GM12878 (cell line): ENCODE measurements around the gene PIAS1. TPM values are rescaled to one million over a fixed set of nuclear protein-coding genes. Genes with fewer than 3 reads are reported as not detected.

Experiments
- ATAC-seq: fragments of 200-7000 bp; cut with Tn5 transposase; 3 replicates; pipeline ENCODE4 v1.9.1; 2020; ENCODE audit warnings: mild to moderate bottlenecking, moderate library complexity
- BruUV-seq: library from RNA; stranded (reverse); fragments of 400-500 nt; replicated peaks from 2 replicates; lab custom pipeline; 2021; lab: Mats Ljungman, UMichigan
- CTCF ChIA-PET: fragments of 300-600 bp; sonication (Branson Sonifier 250); formaldehyde crosslinking; extraction: SDS; loops from one replicate; lab custom pipeline; 2021; ENCODE audit warnings: inconsistent platforms; lab: Yijun Ruan, JAX
- POLR2A ChIA-PET: fragments of 350-600 bp; formaldehyde crosslinking; extraction: SDS; loops from one replicate; lab custom pipeline; 2021; ENCODE audit warnings: inconsistent platforms; lab: Charles Lee
- RAD21 ChIA-PET: fragments of 300-600 bp; sonication (Branson Sonifier 250); formaldehyde crosslinking; loops from one replicate; lab custom pipeline; 2023; ENCODE audit warnings: antibody characterized with exemption; ENCODE audit not compliant: unreplicated experiment; lab: Charles Lee
- SMC1A ChIA-PET: fragments of 300-600 bp; sonication (Branson Sonifier 250); formaldehyde crosslinking; loops from one replicate; lab custom pipeline; 2023; ENCODE audit not compliant: unreplicated experiment, uncharacterized antibody; lab: Charles Lee
- DNase-seq: peaks from one replicate; pipeline ENCODE4 v3.0.0-alpha.2; 2011; ENCODE audit warnings: low read depth, low spot score
- FAIRE-seq: peaks from 3 replicates; lab custom pipeline; 2011; peaks lifted over from hg19 to GRCh38; lab: Jason Lieb, UNC
- H2AFZ ChIP-seq: 2 replicates; pipeline ENCODE4 v1.6.0; 2011; ENCODE audit warnings: low read depth, low read length, control low read depth; ENCODE audit not compliant: control insufficient read depth
- H3K27ac ChIP-seq: 2 replicates; pipeline ENCODE4 v1.5.1; 2011; ENCODE audit warnings: control low read depth; ENCODE audit not compliant: control insufficient read depth, insufficient read depth
- H3K27me3 ChIP-seq, 2 experiments: replicated peaks in 1 of 2; 2 replicates each; pipeline versions ENCODE4 v1.6.0 to v1.6.1; 2011; ENCODE audit warnings: low read length in 1 of 2; ENCODE audit not compliant: control insufficient read depth in 2 of 2, insufficient read depth in 2 of 2
- H3K36me3 ChIP-seq, 2 experiments: 2 replicates each; pipeline ENCODE4 v1.5.1; 2011; ENCODE audit warnings: low read length in 1 of 2; ENCODE audit not compliant: control insufficient read depth in 2 of 2, insufficient read depth in 2 of 2
- H3K4me1 ChIP-seq: 2 replicates; pipeline ENCODE4 v1.6.1; 2011; ENCODE audit warnings: mild to moderate bottlenecking, low read length, moderate library complexity, mixed read lengths; ENCODE audit not compliant: control insufficient read depth, insufficient read depth
- H3K4me2 ChIP-seq: 2 replicates; pipeline ENCODE4 v1.6.0; 2011; ENCODE audit warnings: control low read depth; ENCODE audit not compliant: control insufficient read depth, insufficient read depth
- H3K4me3 ChIP-seq: fragments of 200-600 bp; sonication (generic); 2 replicates; pipeline ENCODE4 v1.5.1; 2016
- H3K79me2 ChIP-seq: 2 replicates; pipeline ENCODE4 v1.6.0; 2011; ENCODE audit warnings: low read length; ENCODE audit not compliant: control insufficient read depth, insufficient read depth
- H3K9ac ChIP-seq: 2 replicates; pipeline ENCODE4 v1.8.0; 2011; ENCODE audit warnings: low read length, control low read depth, mixed read lengths; ENCODE audit not compliant: control insufficient read depth, insufficient read depth
- H3K9me3 ChIP-seq: replicated peaks from 3 replicates; pipeline ENCODE4 v1.5.1; 2011; ENCODE audit warnings: mild to moderate bottlenecking, low read length; ENCODE audit not compliant: control insufficient read depth, insufficient read depth
- H4K20me1 ChIP-seq: 2 replicates; pipeline ENCODE4 v1.6.0; 2011; ENCODE audit not compliant: control insufficient read depth, insufficient read depth
- BHLHE40 ChIP-seq, 2 experiments: fragments of 450-650 bp in 1 of 2; IDR thresholded peaks; 2 replicates each; pipeline ENCODE4 v1.6.1; 2011 to 2017; ENCODE audit warnings: low read depth in 2 of 2, borderline replicate concordance in 1 of 2, improper control_type of control experiment in 1 of 2, low read length in 1 of 2, mild to moderate bottlenecking in 1 of 2
- CBX3 ChIP-seq: fragments of 200-600 bp; sonication (generic); IDR thresholded peaks from 2 replicates; pipeline ENCODE4 v1.6.1; 2016; ENCODE audit warnings: low read depth, borderline replicate concordance
- E4F1 ChIP-seq: fragments of 450-650 bp; IDR thresholded peaks from 2 replicates; pipeline ENCODE4 v1.6.1; 2018; ENCODE audit warnings: borderline replicate concordance, mild to moderate bottlenecking; ENCODE audit not compliant: partially characterized antibody
- KAT2A ChIP-seq: conservative IDR thresholded peaks from 2 replicates; pipeline ENCODE4 v1.6.1; 2011; ENCODE audit warnings: low read depth, low read length; ENCODE audit not compliant: control insufficient read depth
- MAX ChIP-seq: IDR thresholded peaks from 2 replicates; pipeline ENCODE4 v1.6.1; 2012; ENCODE audit warnings: low read depth, low read length, improper control_type of control experiment
- MEF2A ChIP-seq: IDR thresholded peaks from 2 replicates; pipeline ENCODE4 v1.6.1; 2011; ENCODE audit warnings: low read depth, mild to moderate bottlenecking, low read length, moderate library complexity; ENCODE audit not compliant: insufficient read depth
- RELA ChIP-seq: fragments of 450-650 bp; IDR thresholded peaks from 2 replicates; pipeline ENCODE4 v1.8.0; 2014; ENCODE audit warnings: borderline replicate concordance; ENCODE audit not compliant: partially characterized antibody
- SIN3A ChIP-seq: IDR thresholded peaks from 2 replicates; pipeline ENCODE4 v1.6.1; 2012; ENCODE audit warnings: low read depth, low read length, improper control_type of control experiment
- SKIL ChIP-seq: fragments of 450-650 bp; IDR thresholded peaks from 2 replicates; pipeline ENCODE4 v1.6.1; 2017; ENCODE audit warnings: mild to moderate bottlenecking, low read depth, inconsistent platforms; ENCODE audit not compliant: poor library complexity, severe bottlenecking
- SMARCA5 ChIP-seq: fragments of 450-650 bp; IDR thresholded peaks from 2 replicates; pipeline ENCODE4 v1.6.1; 2017; ENCODE audit warnings: mild to moderate bottlenecking
- SPI1 ChIP-seq: IDR thresholded peaks from 2 replicates; pipeline ENCODE4 v1.6.1; 2011; ENCODE audit warnings: low read depth, mild to moderate bottlenecking, low read length, moderate library complexity, borderline replicate concordance; ENCODE audit not compliant: insufficient read depth
- SUPT20H ChIP-seq: IDR thresholded peaks from 2 replicates; pipeline ENCODE4 v1.6.1; 2011; ENCODE audit warnings: low read depth, mild to moderate bottlenecking, low read length, moderate library complexity, borderline replicate concordance; ENCODE audit not compliant: control insufficient read depth
- TAF1 ChIP-seq: IDR thresholded peaks from 2 replicates; pipeline ENCODE4 v1.6.1; 2011; ENCODE audit warnings: mild to moderate bottlenecking, low read depth, low read length, borderline replicate concordance
- YBX1 ChIP-seq: fragments of 450-650 bp; IDR thresholded peaks from 2 replicates; pipeline ENCODE4 v1.6.1; 2016; ENCODE audit warnings: antibody characterized with exemption
- ZNF274 ChIP-seq: IDR thresholded peaks from one replicate; pipeline ENCODE4 v1.8.0; 2011; ENCODE audit not compliant: insufficient read length, insufficient read depth
- ZNF622 ChIP-seq: fragments of 450-650 bp; IDR thresholded peaks from 2 replicates; pipeline ENCODE4 v1.6.1; 2017; ENCODE audit warnings: mild to moderate bottlenecking, inconsistent platforms
- WGBS: methylation state at CpG from one replicate; pipeline ENCODE4 v1.1.6; 2016; ENCODE audit warnings: low lambda C conversion rate; ENCODE audit not compliant: insufficient replicate concordance, insufficient coverage; ENCODE audit errors: missing lambda C conversion rate; 5-methylcytosine and 5-hydroxymethylcytosine counted together
- in situ Hi-C: fragments of 300-500 bp; cut with MboI; formaldehyde crosslinking; loops from 9 replicates; pipeline ENCODE4 v1.14.3; 2018; ENCODE audit warnings: mixed read lengths
- intact Hi-C: fragments of 100-400 bp; cut with micrococcal nuclease; formaldehyde crosslinking; loops from one replicate; pipeline ENCODE4 v1.14.2; 2022; ENCODE audit not compliant: unreplicated experiment
- polyA plus RNA-seq, 11 experiments: library from polyadenylated mRNA; depleted of rRNA in 4 of 11; unstranded in 6 of 11; stranded (reverse) in 5 of 11; fragments of >200 nt; fragmentation: Nextera tagmentation in 4 of 11; fragmentation: Illumina TruSeq in 1 of 11; extraction: Ambion mirVana in 4 of 11; extraction: Trizol in 1 of 11; gene quantifications; 1 replicate in 1 of 11; 2 replicates in 10 of 11; pipeline versions ENCODE4 v1.2.1 to v1.2.3, GENCODE V29; 2011 to 2016; ENCODE audit warnings: inconsistent platforms in 2 of 11, missing spikeins in 2 of 11, low read depth in 1 of 11
- total RNA-seq, 4 experiments: library from RNA; depleted of rRNA in 3 of 4; stranded (reverse); fragments of >200 nt in 3 of 4; fragmentation: Illumina TruSeq in 1 of 4; extraction: Trizol in 1 of 4; gene quantifications; 2 replicates each; pipeline versions ENCODE4 v1.2.1 to v1.2.3, GENCODE V29; 2013 to 2021

Gene PIAS1
- total and polyA plus RNA-seq, 10 of the 15 experiments (the other 5 are each of a cell fraction or from before 2014, with no cell fraction given) = 20.2 to 96.3 (median 37.0) TPM

GRCh38 chr15:68012911-68013310, 41.2 kb upstream of the PIAS1 start (continued):
- no peak for TF ChIP-seq E4F1
- no peak for TF ChIP-seq RELA
- no peak for TF ChIP-seq SPI1
- no peak for TF ChIP-seq SIN3A
- TF ChIP-seq BHLHE40 (IDR thresholded peaks at IDR 0.05; ENCODE audit: borderline replicate concordance in 1 of 2, low read depth in 2 of 2, low read length in 1 of 2) = no peak
- no peak for TF ChIP-seq KAT2A
- TF ChIP-seq SKIL = no peak

- DNase-seq = no peak
- in situ Hi-C loops (no loop called here), intact Hi-C loops (no loop called here)
- no peak overlapping the region for H3K9ac ChIP-seq
- 33% methylated on average over 1 of the region's 1 CpG for WGBS
- no peak overlapping the region for H2AFZ ChIP-seq
- no peaks in the 10 kb centered on the region for H4K20me1 ChIP-seq
- no peaks in the 10 kb centered on the region for H3K36me3 ChIP-seq
- POLR2A ChIA-PET = no interaction called here
- CTCF ChIA-PET = no interaction called here
- no peak for ATAC-seq
- H3K9me3 ChIP-seq = no peaks in the 10 kb centered on the region; the same call in 1 of the 3 replicates
- H3K79me2 ChIP-seq = no peaks in the 10 kb centered on the region
- no peak for FAIRE-seq
- RAD21 ChIA-PET = no interaction called here
- 0 out of 2 replicates have a peak, but pooled peaks cover 3% of the 10 kb centered on the region for H3K4me1 ChIP-seq
- H3K27ac ChIP-seq = no peak overlapping the region
- no peak overlapping the region for H3K4me3 ChIP-seq
- H3K4me2 ChIP-seq = no peak overlapping the region
- SMC1A ChIA-PET = no interaction called here
- BruUV-seq = no TSS peak
- H3K27me3 ChIP-seq = no peaks in the 10 kb centered on the region
- TF ChIP-seq ZNF622 (no peak), SUPT20H (no peak), TAF1 (no peak), SMARCA5 (no peak), ZNF274 (no peak), CBX3 (no peak), MEF2A (no peak), MAX (no peak), YBX1 (no peak)
These were observed 39.9 kb upstream of the PIAS1 start for GRCh38 chr15:68014219-68014618.
